Adrenal gland (tissue), 12 donors: ENCODE results near the gene CHD1. TPM values are rescaled to one million over a fixed set of nuclear protein-coding genes. Genes with fewer than 3 reads are reported as not detected.

ENCODE experiments used
- DNase-seq, 7 donors: peaks; one replicate each; pipeline ENCODE4 v3.0.0-alpha.2; 2019 to 2020
- H3K27ac ChIP-seq, 5 donors: fragments of 200-600 bp; sonication (generic) in 4 of 5; 1 replicate in 3 of 5; 2 replicates in 2 of 5; pipeline versions ENCODE4 v1.5.1 to v1.8.0; 2016 to 2020; ENCODE audit warnings: mild to moderate bottlenecking in 1 of 5
- H3K27me3 ChIP-seq: fragments of 200-600 bp; 2 replicates; pipeline ENCODE4 v1.8.0; 2021
- H3K36me3 ChIP-seq, 2 donors: fragments of 200-600 bp; replicated peaks in 1 of 2; 1 replicate in 1 of 2; 2 replicates in 1 of 2; pipeline versions ENCODE4 v1.5.1 to v1.8.0; 2018 to 2022
- H3K4me1 ChIP-seq, 2 donors: fragments of 200-600 bp; replicated peaks in 1 of 2; 1 replicate in 1 of 2; 2 replicates in 1 of 2; pipeline versions ENCODE4 v1.5.1 to v1.8.0; 2018 to 2021
- H3K4me3 ChIP-seq, 4 donors: fragments of 200-600 bp; sonication (generic) in 3 of 4; one replicate each; pipeline ENCODE4 v1.5.1; 2016 to 2018
- H3K9me3 ChIP-seq, 3 donors: fragments of 200-600 bp; sonication (generic) in 1 of 3; replicated peaks in 1 of 3; 1 replicate in 2 of 3; 2 replicates in 1 of 3; pipeline versions ENCODE4 v1.5.1 to v1.8.0; 2016 to 2021
- POLR2A ChIP-seq, 2 donors: fragments of 450-650 bp; IDR thresholded peaks; one replicate each; pipeline ENCODE4 v1.6.1; 2017; ENCODE audit warnings: antibody characterized with exemption in 2 of 2, mild to moderate bottlenecking in 2 of 2, moderate library complexity in 1 of 2
- WGBS, 4 donors: extraction: QIAGEN DNeasy Blood & Tissue Kit in 2 of 4; methylation state at CpG; one replicate each; pipeline versions ENCODE4 v1.1.5 to v1.1.7; 2013 to 2017; 5-methylcytosine and 5-hydroxymethylcytosine counted together
- intact Hi-C, 2 donors: fragments of 100-400 bp; cut with DNase I; formaldehyde crosslinking; loops; one replicate each; pipeline versions ENCODE4 v1.14.1 to v1.15.0; 2022 to 2023
- polyA plus RNA-seq, 3 donors: library from polyadenylated mRNA; stranded (reverse); fragments of 200-250 nt in 2 of 3; fragments of 350-450 nt in 1 of 3; fragmentation: Illumina TruSeq in 1 of 3; extraction: RNeasy Lipid Tissue Mini Kit (QIAGEN cat#74804) in 1 of 3; gene quantifications; one replicate each; pipeline ENCODE4 v1.2.3, GENCODE V29; 2013 to 2014
- total RNA-seq, 9 donors: library from RNA; depleted of rRNA in 4 of 9; stranded (reverse); fragments of >200 nt in 4 of 9; fragments of 120-200 nt in 1 of 9; fragmentation: NEBNext Ultra II Directional in 1 of 9; extraction: Animal tissue kit (Norgen Biotek cat#: 25700) in 1 of 9; gene quantifications; one replicate each; pipeline versions ENCODE4 v1.1.0 to v1.2.4, GENCODE V29; 2013 to 2023
- TF ChIP-seq, protein P1 (sequence below), 6 experiments: fragments of 450-650 bp in 4 of 6; fragments of 200-600 bp in 2 of 6; sonication (generic) in 1 of 6; IDR thresholded peaks; 1 replicate in 5 of 6; 2 replicates in 1 of 6; pipeline versions ENCODE4 v1.5.1 to v1.8.0; 2016 to 2021; ENCODE audit warnings: antibody characterized with exemption in 6 of 6, mild to moderate bottlenecking in 2 of 6, moderate library complexity in 1 of 6
- donor health status: healthy with polysubstance abuse.
- donor health status: Bipolar disorder and iron deficiency.
- donor health status: DM: yes; HTN: yes; CAD: no.
- donor health status: DM: no; HTN: no; CAD: no.
- donor health status: DM: no; HTN: no; CAD: no.
- donor health status: DM: yes; HTN: yes; CAD: no.

The CHD1 gene
- total and polyA plus RNA-seq, 12 donors, result 16.0 to 64.9 (median 27.9) TPM

DNA sequence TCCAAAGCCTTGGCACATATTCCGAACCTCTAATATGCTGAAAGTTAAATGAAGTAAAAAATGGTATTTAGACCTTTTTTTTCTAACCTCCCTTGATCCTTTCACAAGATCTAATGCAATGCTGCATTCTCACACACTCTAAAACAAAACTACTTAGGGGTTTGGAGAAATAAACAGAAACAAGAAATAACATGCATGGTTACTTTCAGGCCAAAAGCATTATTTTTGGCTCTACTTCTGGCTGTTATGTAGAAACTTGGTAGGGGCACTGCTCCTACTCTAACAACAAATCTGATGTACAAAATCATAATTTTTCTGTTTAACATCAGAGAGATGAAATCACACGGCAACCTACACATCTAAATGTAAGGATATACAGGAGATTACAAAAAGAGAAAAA, 51.2 kb downstream of the CHD1 start:
- Histone ChIP-seq H3K9me3 (peaks cover 0 to 7% (median 0%) of the 10 kb centered on the region in 3 donors), H3K36me3 (peaks cover 0 to 36% of the 10 kb centered on the region in 2 donors), H3K27me3 (no peaks in the 10 kb centered on the region), H3K27ac (no peak overlapping the region), H3K4me1 (peaks cover 0 to 8% of the 10 kb centered on the region in 2 donors), H3K4me3 (no peak overlapping the region)
- DNase-seq, result no peak
- no peak for TF ChIP-seq POLR2A (IDR thresholded peaks at IDR 0.05)
- TF ChIP-seq, protein P1, sequence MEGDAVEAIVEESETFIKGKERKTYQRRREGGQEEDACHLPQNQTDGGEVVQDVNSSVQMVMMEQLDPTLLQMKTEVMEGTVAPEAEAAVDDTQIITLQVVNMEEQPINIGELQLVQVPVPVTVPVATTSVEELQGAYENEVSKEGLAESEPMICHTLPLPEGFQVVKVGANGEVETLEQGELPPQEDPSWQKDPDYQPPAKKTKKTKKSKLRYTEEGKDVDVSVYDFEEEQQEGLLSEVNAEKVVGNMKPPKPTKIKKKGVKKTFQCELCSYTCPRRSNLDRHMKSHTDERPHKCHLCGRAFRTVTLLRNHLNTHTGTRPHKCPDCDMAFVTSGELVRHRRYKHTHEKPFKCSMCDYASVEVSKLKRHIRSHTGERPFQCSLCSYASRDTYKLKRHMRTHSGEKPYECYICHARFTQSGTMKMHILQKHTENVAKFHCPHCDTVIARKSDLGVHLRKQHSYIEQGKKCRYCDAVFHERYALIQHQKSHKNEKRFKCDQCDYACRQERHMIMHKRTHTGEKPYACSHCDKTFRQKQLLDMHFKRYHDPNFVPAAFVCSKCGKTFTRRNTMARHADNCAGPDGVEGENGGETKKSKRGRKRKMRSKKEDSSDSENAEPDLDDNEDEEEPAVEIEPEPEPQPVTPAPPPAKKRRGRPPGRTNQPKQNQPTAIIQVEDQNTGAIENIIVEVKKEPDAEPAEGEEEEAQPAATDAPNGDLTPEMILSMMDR (IDR thresholded peaks at IDR 0.05), result no peak
- intact Hi-C loops, result no loop called here
- WGBS, 4 donors, result 95 to 98% (median 98%) methylated on average over 2 of the region's 2 CpGs

DNA sequence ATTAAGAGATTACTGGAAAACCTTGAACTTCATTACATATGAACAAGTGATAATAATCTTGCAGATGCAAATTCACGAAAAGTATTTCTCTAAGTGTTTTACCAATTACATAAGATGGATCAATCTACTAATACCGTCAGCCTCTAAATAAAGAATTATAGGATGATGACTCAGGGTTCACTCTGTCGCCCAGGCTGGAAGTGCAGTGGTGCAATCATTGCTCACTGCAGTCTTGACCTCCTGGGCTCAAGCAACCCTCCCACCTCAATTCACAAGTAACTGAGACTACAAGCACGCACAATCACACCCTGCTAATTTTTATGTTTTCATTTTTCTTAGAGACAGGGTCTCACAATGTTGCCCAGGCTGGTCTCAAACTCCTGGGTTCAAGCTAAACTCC, 56.1 kb downstream of the CHD1 start:
- Histone ChIP-seq H3K36me3 (peaks cover 0 to 47% of the 10 kb centered on the region in 2 donors), H3K4me1 (no peaks in the 10 kb centered on the region), H3K27me3 (no peaks in the 10 kb centered on the region), H3K27ac (no peak overlapping the region), H3K9me3 (no peaks in the 10 kb centered on the region), H3K4me3 (no peak overlapping the region)
- 60 to 68% (median 67%) methylated on average over 4 of the region's 4 CpGs for WGBS, 4 donors
- TF ChIP-seq, protein P1 (IDR thresholded peaks at IDR 0.05), result no peak
- no peak for TF ChIP-seq POLR2A (IDR thresholded peaks at IDR 0.05)
- DNase-seq, result peak in 5 of 7 donors; percentile 17 to 44 (median 31)
- intact Hi-C loops, result no loop called here

DNA sequence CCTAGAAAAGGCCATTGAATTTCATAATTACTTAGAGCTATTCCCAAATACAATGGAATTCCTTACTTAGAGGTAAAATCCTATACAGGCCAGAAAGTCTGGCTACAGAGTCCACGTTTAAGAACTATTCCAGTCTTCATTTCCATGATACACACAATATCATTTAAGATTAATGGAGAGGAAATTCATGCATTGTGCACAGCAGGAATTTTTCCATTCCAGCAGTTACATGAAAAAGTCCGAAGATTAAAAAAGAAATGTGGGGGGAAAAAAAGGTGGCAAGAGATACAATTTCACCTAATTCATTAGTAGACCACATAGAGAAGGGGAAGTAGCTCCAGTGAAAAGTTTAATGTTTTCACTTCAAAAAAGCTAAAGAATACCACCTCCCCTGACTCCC, 63.1 kb downstream of the CHD1 start:
- Histone ChIP-seq H3K4me3 (no peak overlapping the region), H3K36me3 (peaks cover 0 to 63% of the 10 kb centered on the region in 2 donors), H3K27ac (no peak overlapping the region), H3K4me1 (no peaks in the 10 kb centered on the region), H3K27me3 (no peaks in the 10 kb centered on the region), H3K9me3 (no peaks in the 10 kb centered on the region)
- DNase-seq, result no peak
- intact Hi-C loops, result no loop called here
- 92 to 96% (median 94%) methylated on average over 2 of the region's 2 CpGs for WGBS, 4 donors
- TF ChIP-seq POLR2A (IDR thresholded peaks at IDR 0.05), result no peak
- TF ChIP-seq, protein P1 (IDR thresholded peaks at IDR 0.05), result no peak

DNA sequence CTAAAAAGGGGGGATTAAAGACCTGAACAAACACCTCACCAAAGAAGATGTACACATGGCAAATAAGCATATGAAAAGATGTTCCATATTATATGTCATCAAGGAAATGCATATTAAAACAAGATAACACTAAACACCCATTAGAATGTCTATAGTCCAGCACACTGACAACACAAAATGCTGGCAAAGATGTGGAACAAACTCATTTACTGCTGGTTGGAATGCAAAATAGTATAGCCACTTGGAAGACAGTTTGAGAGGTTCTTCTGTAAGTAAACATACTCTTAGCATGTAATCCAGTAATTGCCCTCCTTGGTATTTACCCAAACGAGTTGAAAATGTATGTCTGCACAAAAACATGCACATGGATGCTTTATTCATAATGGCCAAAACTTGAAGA, 81.8 kb downstream of the CHD1 start:
- no peaks in the 10 kb centered on the region for H3K36me3 ChIP-seq
- 50 to 75% (median 63%) methylated on average over 1 of the region's 1 CpG for WGBS, 4 donors

More for the DNA sequence above, 81.8 kb downstream of the CHD1 start:
- DNase-seq, result no peak
- no peaks in the 10 kb centered on the region for H3K9me3 ChIP-seq
- H3K27ac ChIP-seq, result no peak overlapping the region
- H3K4me3 ChIP-seq, result no peak overlapping the region
- no peaks in the 10 kb centered on the region for H3K27me3 ChIP-seq
- TF ChIP-seq, protein P1 (IDR thresholded peaks at IDR 0.05), result no peak
- no peak for TF ChIP-seq POLR2A (IDR thresholded peaks at IDR 0.05)
- peaks cover 0 to 8% of the 10 kb centered on the region in 2 donors for H3K4me1 ChIP-seq
- intact Hi-C loops, result no loop called here
